HG03558 (cell line): Measurements from ENCODE around the gene GAS2L1.

ENCODE experiments used
- ATAC-seq: cut with Tn5 transposase; IDR thresholded peaks from one replicate; pipeline ENCODE4 v1.9.1; 2021; ENCODE audit warnings: moderate number of reproducible peaks; ENCODE audit not compliant: unreplicated experiment; ENCODE audit errors: extremely low read depth

GAS2L1 gene

DNA sequence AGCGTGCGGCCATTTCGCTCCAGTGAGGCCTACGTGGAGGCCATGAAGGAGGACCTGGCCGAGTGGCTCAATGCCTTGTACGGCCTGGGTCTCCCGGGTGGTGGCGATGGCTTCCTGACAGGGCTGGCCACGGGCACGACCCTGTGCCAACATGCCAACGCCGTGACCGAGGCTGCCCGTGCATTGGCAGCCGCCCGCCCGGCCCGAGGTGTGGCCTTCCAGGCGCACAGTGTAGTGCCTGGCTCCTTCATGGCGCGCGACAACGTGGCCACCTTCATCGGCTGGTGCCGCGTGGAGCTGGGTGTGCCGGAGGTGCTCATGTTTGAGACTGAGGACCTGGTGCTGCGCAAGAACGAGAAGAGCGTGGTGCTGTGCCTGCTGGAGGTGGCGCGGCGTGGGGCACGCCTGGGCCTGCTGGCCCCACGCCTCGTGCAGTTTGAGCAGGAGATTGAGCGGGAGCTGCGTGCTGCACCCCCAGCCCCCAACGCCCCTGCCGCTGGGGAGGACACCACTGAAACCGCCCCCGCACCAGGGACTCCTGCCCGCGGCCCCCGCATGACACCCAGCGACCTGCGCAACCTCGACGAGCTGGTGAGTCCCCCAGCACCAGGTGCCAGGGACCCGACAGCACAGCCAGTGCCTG lies 1.8 kb downstream of the GAS2L1 start:
- no peak for ATAC-seq

GRCh38 chr22:29308791-29309262 lies 2.4 kb downstream of the GAS2L1 start:
- no peak for ATAC-seq

DNA sequence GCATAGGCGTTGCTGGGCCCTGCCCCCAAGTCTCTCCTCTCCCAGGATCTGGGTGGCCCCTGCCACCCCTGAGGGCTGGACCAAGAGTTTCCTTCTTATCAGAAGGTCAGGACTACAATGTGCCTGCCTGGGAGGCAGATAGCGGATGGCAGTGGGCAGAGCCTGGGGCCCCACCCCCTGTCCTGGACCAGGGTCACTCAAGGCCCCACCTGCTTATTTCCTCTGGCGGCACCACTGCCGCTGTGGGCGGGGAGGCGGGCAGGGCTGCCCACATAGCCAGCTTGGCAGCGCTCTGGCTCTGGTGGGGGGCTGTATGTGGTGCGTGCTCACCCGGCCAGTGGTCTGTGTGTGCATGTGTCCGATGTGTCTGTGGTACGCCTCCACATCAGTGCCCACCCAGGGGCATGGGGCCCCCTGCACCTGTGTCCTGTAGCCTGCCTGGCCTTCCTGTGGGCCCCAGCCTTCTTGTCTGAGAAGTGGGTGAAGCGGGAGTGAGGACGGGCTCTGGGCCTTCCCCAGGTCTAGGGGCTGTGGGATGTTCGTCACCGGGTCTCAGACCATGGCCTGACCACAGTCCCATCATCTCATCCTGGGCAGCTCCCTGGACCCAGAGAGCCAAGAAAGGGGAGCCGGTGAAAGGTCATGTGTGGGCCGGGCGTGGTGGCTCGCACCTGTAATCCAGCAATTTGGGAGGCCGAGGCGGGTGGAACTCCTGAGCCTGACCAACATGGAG lies 3.0 kb downstream of the GAS2L1 start:
- no peak for ATAC-seq

GRCh38 chr22:29310065-29310862 lies 3.8 kb downstream of the GAS2L1 start:
- no peak for ATAC-seq

DNA sequence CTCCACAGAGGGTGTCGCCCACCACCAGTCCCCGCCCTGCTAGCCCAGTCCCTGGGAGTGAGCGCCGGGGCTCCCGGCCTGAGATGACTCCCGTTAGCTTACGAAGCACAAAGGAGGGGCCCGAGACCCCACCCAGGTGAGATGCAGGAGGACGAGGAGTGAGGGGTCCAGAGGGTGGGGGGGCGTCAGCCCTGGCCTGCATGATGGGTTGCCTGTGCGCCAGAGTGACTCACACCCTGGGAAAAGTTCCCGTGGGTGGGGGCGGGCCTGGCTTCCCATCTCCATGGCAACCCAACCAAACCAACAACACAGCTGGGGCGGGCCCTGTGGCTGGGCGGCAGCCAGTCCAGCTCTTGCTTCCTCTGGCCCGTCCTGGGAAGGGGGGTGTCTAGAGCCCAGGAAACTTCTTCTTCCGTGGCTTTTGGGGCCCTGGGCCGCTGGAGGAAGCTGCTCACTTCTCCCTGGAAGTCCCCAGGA lies 4.5 kb downstream of the GAS2L1 start:
- ATAC-seq: no peak

DNA sequence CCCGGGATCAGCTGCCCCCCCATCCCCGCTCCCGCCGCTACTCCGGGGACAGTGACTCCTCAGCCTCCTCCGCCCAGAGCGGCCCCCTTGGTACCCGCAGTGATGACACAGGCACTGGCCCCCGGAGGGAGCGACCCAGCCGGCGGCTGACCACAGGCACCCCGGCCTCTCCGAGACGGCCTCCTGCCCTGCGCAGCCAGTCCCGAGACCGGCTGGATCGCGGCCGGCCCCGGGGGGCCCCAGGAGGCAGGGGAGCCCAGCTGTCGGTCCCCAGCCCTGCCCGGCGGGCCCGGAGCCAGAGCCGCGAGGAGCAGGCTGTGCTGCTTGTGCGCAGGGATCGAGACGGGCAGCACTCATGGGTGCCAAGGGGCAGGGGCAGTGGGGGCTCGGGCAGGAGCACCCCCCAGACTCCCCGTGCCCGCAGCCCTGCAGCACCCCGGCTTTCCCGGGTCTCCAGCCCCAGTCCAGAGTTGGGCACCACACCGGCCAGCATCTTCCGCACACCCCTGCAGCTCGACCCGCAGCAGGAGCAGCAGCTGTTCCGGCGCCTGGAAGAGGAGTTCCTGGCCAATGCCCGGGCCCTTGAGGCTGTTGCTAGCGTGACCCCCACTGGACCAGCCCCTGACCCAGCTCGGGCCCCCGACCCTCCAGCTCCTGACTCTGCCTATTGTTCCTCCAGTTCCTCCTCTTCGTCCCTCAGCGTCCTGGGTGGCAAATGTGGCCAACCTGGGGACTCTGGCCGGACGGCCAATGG lies 5.2 kb downstream of the GAS2L1 start:
- ATAC-seq: no peak

DNA sequence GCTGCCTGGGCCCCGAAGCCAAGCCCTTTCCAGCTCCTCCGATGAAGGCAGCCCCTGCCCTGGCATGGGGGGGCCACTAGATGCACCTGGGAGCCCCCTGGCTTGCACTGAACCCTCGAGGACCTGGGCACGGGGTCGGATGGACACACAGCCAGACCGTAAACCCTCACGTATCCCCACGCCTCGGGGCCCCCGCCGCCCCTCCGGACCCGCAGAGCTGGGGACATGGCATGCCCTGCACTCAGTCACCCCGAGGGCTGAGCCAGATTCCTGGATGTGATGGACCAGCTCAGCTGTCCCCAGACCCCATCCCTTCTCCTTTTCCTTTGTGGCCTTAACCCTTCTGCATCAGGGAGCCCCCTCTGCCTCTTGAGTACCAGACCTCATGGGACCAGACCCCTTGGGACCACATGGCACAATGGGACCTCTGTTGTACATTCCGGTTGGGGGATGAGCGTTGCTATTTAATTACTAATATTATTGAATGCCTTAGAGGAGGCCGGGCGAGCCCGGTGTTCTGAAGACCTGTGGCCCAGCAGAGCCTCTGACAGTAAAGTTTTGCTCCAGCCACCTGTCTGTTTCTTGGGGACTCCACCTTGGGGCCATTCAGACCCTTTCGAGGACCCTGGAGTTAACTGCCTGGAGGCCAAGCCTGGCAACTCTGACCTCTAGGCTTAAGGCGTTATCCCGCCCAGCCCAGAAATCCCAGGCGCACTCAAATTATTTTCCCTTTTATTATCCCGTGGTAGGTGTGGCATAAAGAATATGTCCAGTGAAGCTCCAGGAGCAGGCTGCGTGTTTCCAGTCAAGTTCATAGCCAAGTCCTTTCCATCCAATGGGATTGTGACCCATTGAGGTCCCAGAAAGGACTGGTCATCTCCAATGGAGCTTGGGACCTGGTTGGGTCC lies 6.0 kb downstream of the GAS2L1 start:
- no peak for ATAC-seq

GRCh38 chr22:29313126-29313575 lies 6.7 kb downstream of the GAS2L1 start:
- no peak for ATAC-seq

GRCh38 chr22:29313576-29314466 lies 7.4 kb downstream of the GAS2L1 start:
- ATAC-seq: no peak

DNA sequence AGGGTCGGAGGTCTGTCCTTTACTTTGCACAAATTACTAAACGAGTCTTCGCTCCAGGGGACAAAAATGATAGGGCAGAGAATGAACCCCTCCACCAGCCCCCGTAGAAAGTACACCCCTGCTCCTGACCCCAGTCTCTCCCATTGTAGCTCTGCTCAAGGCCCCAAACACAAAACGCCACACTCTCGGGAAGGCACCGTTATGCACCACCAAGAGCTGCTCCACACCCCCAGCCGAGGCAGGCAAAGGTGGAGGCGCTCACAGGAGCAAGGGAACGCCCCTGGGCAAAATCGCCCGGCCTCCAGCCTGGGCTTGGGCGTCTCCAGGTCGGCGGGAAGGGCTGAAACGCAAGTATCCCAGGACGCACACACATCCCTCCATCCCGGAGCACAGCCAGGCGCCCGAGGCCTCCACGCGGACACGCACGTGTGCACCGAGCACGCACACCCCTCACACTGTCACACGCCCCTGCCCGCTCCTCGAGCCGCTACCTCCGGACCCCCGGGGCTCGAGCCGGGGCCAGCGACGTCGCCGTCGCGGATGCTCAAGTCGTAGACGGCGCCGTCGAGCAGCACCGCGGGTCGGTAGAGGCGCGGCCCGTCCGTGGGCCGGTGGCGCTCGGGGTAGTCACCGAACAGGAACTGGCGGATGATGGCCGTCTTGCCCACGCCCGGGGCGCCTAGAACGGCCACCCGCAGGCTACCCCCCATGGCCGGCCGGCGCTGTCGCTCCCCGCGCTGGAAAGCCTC lies 8.3 kb downstream of the GAS2L1 start:
- no peak for ATAC-seq

- no peak for ATAC-seq
Measured at GRCh38 chr22:29315286-29316140, 9.1 kb downstream of the GAS2L1 start, which contains the start of gene RASL10A. TSS of gene RASL10A (minus strand) at chr22:29315697. CDS start at chr22:29315246, 451 bp downstream.

DNA sequence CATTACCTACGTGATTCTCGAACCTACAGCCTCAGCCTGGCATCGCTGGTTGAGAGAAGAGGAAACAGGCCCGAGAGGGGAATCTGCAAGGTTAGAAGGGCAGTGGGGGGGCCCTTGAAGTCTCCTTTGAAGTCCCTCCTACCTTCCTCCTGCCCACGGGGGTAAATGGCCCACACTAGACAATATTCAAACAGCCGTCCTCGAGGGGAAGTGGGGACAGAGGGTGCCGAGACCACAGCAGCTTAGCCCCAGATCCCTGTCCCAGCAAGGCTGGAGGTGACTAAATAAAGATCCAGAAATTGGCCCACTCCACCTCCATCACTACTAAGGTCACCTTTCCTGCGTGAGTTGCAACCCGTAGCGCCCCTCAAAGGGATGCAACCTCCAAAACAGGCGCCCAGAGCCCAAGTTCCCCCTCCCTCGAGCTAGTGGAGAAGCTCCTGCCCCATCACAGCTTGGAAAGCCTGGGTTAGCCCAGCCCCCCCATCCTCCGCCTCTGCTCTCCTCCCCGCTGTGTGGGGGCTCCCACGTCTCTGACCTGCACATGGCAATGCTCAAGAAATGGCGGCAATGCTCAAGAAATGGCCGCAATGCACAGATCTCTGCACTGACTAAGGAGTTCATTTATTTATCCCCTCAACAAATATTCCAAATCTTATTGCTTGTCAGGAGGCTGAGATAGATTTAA lies 9.8 kb downstream of the GAS2L1 start:
- no peak for ATAC-seq

- no peak for ATAC-seq
Measured at GRCh38 chr22:29317827-29318454, 11.5 kb downstream of the GAS2L1 start.

- ATAC-seq: no peak
Measured at GRCh38 chr22:29319072-29319471, 12.6 kb downstream of the GAS2L1 start.

DNA sequence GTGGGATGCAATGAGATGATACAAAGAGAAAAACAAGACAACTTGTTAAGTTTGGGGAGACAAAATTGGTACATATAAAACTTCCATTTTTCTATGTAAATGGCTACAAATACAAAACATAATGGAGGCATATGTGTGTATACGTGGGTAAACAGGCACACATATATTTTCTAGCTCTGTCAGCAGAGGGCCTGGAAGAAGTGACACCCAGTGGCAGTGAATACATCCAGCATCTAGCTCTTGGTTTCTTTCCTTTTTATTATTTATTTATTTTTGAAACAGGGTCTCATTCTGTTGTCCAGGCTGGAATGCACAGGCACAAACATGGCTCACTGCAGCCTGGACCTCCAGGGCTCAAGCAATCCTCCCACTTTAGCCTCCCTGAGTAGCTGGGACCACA lies 14.1 kb downstream of the GAS2L1 start:
- no peak for ATAC-seq
